Measurements from ENCODE around the gene FUCA1. TPM values are rescaled to one million over a fixed set of nuclear protein-coding genes. Genes with fewer than 3 reads are reported as not detected.
"Not testable (repeated sequence)": the region's sequence is repeated elsewhere in the genome, so short reads cannot be mapped to it uniquely, and the experiment has no call there.

The FUCA1 gene
- total RNA-seq, 1 donor from 2014 or later = 12.1 TPM

- DNase-seq (peak; percentile 45), ATAC-seq (peak; percentile 93)
- intact Hi-C loops (cut with micrococcal nuclease) = no loop called here
These were observed 19.1 kb downstream of the FUCA1 start for GRCh38 chr1:23848673-23849616.

GRCh38 chr1:23847482-23848095 lies 20.5 kb downstream of the FUCA1 start:
- DNase-seq; intact Hi-C loops (cut with micrococcal nuclease); ATAC-seq: not testable (repeated sequence)

GRCh38 chr1:23845163-23845562 lies 22.9 kb downstream of the FUCA1 start:
- ATAC-seq (no peak), DNase-seq (no peak)
- intact Hi-C loops (cut with micrococcal nuclease) = no loop called here

GRCh38 chr1:23843644-23844043 lies 24.4 kb downstream of the FUCA1 start:
- DNase-seq (no peak), ATAC-seq (no peak)
- intact Hi-C loops (cut with micrococcal nuclease) = no loop called here

GRCh38 chr1:23838401-23838866 lies 29.7 kb downstream of the FUCA1 start:
- ATAC-seq = peak; percentile 100
- intact Hi-C loops (cut with micrococcal nuclease) = no loop called here

GRCh38 chr1:23837908-23838307 lies 30.2 kb downstream of the FUCA1 start:
- DNase-seq (no peak), ATAC-seq (peak; percentile 15)
- intact Hi-C loops (cut with micrococcal nuclease) = no loop called here

More at GRCh38 chr1:23838401-23838866, 29.7 kb downstream of the FUCA1 start:
- DNase-seq = peak; percentile 74

- ATAC-seq = no peak
- no peak for DNase-seq
- intact Hi-C loops (cut with micrococcal nuclease) = no loop called here
These were observed 32.1 kb downstream of the FUCA1 start for GRCh38 chr1:23836037-23836436.

- intact Hi-C loops (cut with micrococcal nuclease); DNase-seq; ATAC-seq: not testable (repeated sequence)
These were observed 33.9 kb downstream of the FUCA1 start for GRCh38 chr1:23834156-23834555.

GRCh38 chr1:23827717-23828116 lies 40.4 kb downstream of the FUCA1 start:
- intact Hi-C loops (cut with micrococcal nuclease) = no loop called here
- ATAC-seq = no peak
- DNase-seq = no peak

GRCh38 chr1:23826590-23826989 lies 41.5 kb downstream of the FUCA1 start:
- DNase-seq; intact Hi-C loops (cut with micrococcal nuclease); ATAC-seq: not testable (repeated sequence)

GRCh38 chr1:23825762-23826522 lies 42.1 kb downstream of the FUCA1 start:
- DNase-seq (no peak), ATAC-seq (no peak)
- intact Hi-C loops (cut with micrococcal nuclease) = no loop called here

GRCh38 chr1:23825076-23825761 lies 42.9 kb downstream of the FUCA1 start, which contains the start of gene HMGCL:
TSS of gene HMGCL (minus strand) at chr1:23825429. CDS start at chr1:23825415, 14 bp downstream.
- ATAC-seq (peak; percentile 100), DNase-seq (peak; percentile 96)
- intact Hi-C loops (cut with micrococcal nuclease) = no loop called here

GRCh38 chr1:23824711-23825075 lies 43.4 kb downstream of the FUCA1 start:
- DNase-seq (no peak), ATAC-seq (no peak)
- intact Hi-C loops (cut with micrococcal nuclease) = no loop called here

GRCh38 chr1:23823767-23824166 lies 44.3 kb downstream of the FUCA1 start:
- intact Hi-C loops (cut with micrococcal nuclease) = no loop called here
- DNase-seq (no peak), ATAC-seq (no peak)

- no peak for DNase-seq
- intact Hi-C loops (cut with micrococcal nuclease) = no loop called here
- no peak for ATAC-seq
These were observed 50.5 kb downstream of the FUCA1 start for GRCh38 chr1:23817633-23818032.

GRCh38 chr1:23816906-23817305 lies 51.2 kb downstream of the FUCA1 start:
- ATAC-seq (no peak), DNase-seq (no peak)
- intact Hi-C loops (cut with micrococcal nuclease) = no loop called here

- intact Hi-C loops (cut with micrococcal nuclease) = no loop called here
- no peak for DNase-seq
- no peak for ATAC-seq
These were observed 51.7 kb downstream of the FUCA1 start for GRCh38 chr1:23816361-23816760.

- intact Hi-C loops (cut with micrococcal nuclease) = no loop called here
- DNase-seq (no peak), ATAC-seq (no peak)
These were observed 54.1 kb downstream of the FUCA1 start for GRCh38 chr1:23814016-23814415.
